ENCODE measurements around the gene ARHGEF3. TPM values are rescaled to one million over a fixed set of nuclear protein-coding genes. Genes with fewer than 3 reads are reported as not detected.
"Not testable (repeated sequence)": the region's sequence is repeated elsewhere in the genome, so short reads cannot be mapped to it uniquely, and the experiment has no call there.

The ARHGEF3 gene
- total RNA-seq, 1 donor from 2014 or later = 19.0 TPM

- peak; percentile 74 for ATAC-seq
- DNase-seq (ENCODE audit: missing footprints) = no peak
- intact Hi-C loops (cut with DNase I) = loop anchor here (1.0 kb wide), 2 partner anchors 99 to 287 kb away; partner anchors contain the start of gene ARHGEF3
Measured at GRCh38 chr3:56702490-56703315, 99.0 kb downstream of the ARHGEF3 start.

DNA sequence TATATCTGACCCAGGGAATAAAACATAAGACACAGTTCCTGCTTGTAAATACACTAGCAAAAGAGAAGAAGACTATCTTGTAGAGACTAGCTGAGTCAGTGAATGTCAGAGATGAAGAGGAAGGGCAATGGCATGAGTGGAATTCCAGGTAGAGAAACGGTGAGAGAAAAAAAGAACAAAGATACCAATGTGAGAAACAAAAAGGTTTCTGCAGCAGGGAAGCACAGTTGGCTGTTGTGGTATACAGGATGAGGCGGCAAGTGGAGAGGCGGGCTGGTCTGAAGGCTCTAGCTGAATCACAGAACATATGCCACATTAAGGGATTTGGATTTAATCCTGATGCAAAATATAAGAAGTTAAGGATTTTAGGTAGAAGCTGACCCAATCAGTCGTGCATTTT, 101.6 kb downstream of the ARHGEF3 start:
- no peak for ATAC-seq
- DNase-seq (ENCODE audit: missing footprints) = no peak
- intact Hi-C loops (cut with DNase I) = no loop called here

DNA sequence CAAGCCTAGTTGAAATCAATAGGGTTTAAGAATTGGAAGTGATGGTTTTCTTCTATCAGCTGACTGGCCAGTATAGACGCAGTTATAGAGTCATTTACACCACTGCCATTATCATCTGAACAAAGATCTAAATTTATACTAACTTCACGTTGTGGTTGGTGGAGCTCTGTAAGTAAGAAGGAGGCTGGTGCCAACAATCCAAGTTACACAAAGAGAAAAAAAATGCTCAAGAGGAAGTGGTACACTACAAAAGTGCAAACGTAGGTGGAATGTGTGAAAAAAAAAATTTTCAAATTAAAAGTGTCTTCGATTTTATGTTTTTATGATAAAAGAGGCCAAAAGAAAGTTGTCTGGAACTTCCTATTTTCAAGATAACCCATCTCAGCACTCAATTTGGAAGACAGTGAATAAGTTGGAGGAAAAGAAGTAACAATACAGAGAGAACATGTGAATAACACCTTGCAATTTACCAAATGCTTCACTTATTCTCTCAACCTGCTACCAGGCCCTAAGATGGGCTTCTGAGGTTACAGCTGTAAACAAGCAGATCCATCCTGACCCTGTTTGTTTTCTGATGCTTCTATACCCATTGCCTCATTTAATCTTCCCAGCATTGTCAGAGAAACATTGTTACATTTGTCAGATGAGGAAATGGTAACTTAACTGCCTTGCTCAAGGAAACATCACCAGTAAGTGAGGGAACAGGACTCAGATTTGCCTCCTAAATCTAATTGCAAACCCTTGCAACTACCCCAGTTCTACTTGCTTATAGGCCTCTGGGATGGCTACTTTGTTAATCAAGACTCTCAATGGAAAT, 106.7 kb downstream of the ARHGEF3 start:
- intact Hi-C loops (cut with DNase I) = no loop called here
- ATAC-seq = no peak

GRCh38 chr3:56693750-56694149, 108.0 kb downstream of the ARHGEF3 start:
- DNase-seq (ENCODE audit: missing footprints) (no peak), ATAC-seq (peak; percentile 71)
- intact Hi-C loops (cut with DNase I) = no loop called here

More for the DNA sequence above, 106.7 kb downstream of the ARHGEF3 start:
- no peak for DNase-seq (ENCODE audit: missing footprints)

DNA sequence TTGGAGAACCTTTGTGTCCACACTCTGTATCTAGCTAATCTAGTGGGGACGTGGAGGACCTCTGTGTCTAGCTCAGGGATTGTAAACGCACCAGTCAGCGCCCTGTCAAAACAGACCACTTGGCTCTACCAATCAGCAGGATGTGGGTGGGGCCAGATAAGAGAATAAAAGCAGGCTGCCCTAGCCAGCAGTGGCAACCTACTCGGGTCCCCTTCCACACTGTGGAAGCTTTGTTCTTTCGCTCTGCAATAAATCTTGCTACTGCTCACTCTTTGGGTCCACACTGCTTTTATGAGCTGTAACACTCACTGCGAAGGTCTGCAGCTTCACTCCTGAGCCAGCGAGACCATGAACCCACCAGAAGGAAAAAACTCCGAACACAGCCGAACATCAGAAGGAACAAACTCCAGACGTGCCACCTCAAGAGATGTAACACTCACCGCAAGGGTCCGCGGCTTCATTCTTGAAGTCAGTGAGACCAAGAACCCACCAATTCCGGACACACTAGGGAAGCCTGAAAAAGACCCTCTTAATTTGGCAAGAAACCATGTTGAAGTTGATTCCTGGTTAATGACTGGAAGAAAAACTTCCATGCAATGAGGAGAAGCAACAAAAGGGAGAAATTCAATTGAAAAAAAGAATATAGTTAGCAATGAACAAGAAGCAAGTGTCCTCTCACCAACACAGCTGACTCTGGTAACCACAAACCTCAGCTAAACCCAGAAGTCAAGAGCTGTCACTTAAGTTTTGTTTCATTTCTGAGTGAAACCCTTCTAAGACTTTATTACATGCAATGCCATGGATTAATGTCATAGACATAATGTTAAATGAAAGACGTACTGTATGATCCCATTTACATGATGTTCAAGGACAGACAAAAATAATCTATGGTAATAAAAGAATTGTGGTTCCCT, 109.0 kb downstream of the ARHGEF3 start:
- ATAC-seq; intact Hi-C loops (cut with DNase I); DNase-seq (ENCODE audit: missing footprints): not testable (repeated sequence)

GRCh38 chr3:56692001-56692365, 109.8 kb downstream of the ARHGEF3 start:
- ATAC-seq; intact Hi-C loops (cut with DNase I); DNase-seq (ENCODE audit: missing footprints): not testable (repeated sequence)

- intact Hi-C loops (cut with DNase I) = no loop called here
- no peak for ATAC-seq
- DNase-seq (ENCODE audit: missing footprints) = no peak
Measured at GRCh38 chr3:56691165-56692000, 110.4 kb downstream of the ARHGEF3 start.

- intact Hi-C loops (cut with DNase I) = loop anchor here (10.0 kb wide), 1 partner anchor 465 kb away; no protein-coding TSS in a partner anchor
- ATAC-seq = no peak
Measured at GRCh38 chr3:56689303-56689702, 112.4 kb downstream of the ARHGEF3 start.

DNA sequence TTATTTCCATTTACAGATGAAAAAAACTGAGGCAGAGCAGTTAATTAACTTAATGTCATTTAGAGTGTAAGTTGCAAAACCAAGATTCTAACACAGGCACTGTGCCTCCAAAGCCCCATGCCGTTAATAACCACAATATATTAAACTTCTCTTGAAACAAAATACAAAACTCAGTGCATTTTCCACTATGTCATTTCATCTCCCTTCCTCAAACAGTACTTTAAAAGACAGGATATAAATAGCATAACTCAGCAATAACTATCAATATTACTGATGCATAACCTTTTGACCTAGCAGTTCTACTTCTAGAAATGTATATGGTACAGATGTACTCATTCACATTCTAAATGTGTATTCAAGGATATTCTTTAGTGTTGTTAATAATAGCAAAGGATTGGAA, 113.6 kb downstream of the ARHGEF3 start:
- no peak for ATAC-seq
- no peak for DNase-seq (ENCODE audit: missing footprints)
- intact Hi-C loops (cut with DNase I) = loop anchor here (10.0 kb wide), 1 partner anchor 467 kb away; no protein-coding TSS in a partner anchor

More at GRCh38 chr3:56689303-56689702, 112.4 kb downstream of the ARHGEF3 start:
- DNase-seq (ENCODE audit: missing footprints) = no peak

- intact Hi-C loops (cut with DNase I) = loop anchor here (10.0 kb wide), 1 partner anchor 471 kb away; no protein-coding TSS in a partner anchor
- DNase-seq (ENCODE audit: missing footprints) (no peak), ATAC-seq (no peak)
Measured at GRCh38 chr3:56684029-56684428, 117.7 kb downstream of the ARHGEF3 start.

- intact Hi-C loops (cut with DNase I) = loop anchor here (10.0 kb wide), 1 partner anchor 472 kb away; no protein-coding TSS in a partner anchor
- peak; percentile 97 for ATAC-seq
- peak; percentile 92 for DNase-seq (ENCODE audit: missing footprints)
Measured at GRCh38 chr3:56683122-56683817, 118.5 kb downstream of the ARHGEF3 start, which contains the start of gene TASOR. Gene TASOR, minus strand, starts transcription at chr3:56683265. Its CDS starts 259 bp downstream, at chr3:56683006.

- DNase-seq (ENCODE audit: missing footprints) (peak; percentile 88), ATAC-seq (peak; percentile 84)
- intact Hi-C loops (cut with DNase I) = loop anchor here (10.0 kb wide), 1 partner anchor 472 kb away; no protein-coding TSS in a partner anchor
Measured at GRCh38 chr3:56682462-56683121, 119.2 kb downstream of the ARHGEF3 start.

- intact Hi-C loops (cut with DNase I) = loop anchor here (10.0 kb wide), 1 partner anchor 473 kb away; no protein-coding TSS in a partner anchor
- DNase-seq (ENCODE audit: missing footprints) (no peak), ATAC-seq (no peak)
Measured at GRCh38 chr3:56681984-56682461, 119.7 kb downstream of the ARHGEF3 start.

GRCh38 chr3:56680054-56680580, 121.6 kb downstream of the ARHGEF3 start:
- intact Hi-C loops (cut with DNase I) = loop anchor here (10.0 kb wide), 1 partner anchor 475 kb away; no protein-coding TSS in a partner anchor
- ATAC-seq = no peak
- DNase-seq (ENCODE audit: missing footprints) = no peak

Measured in Right ventricle myocardium inferior (tissue), 1 donor.